HG03175 (cell line): Measurements from ENCODE around the gene INTS2.
"Not testable (repeated sequence)": the region's sequence is repeated elsewhere in the genome, so short reads cannot be mapped to it uniquely, and the experiment has no call there.

Experiments
- ATAC-seq: cut with Tn5 transposase; IDR thresholded peaks from one replicate; pipeline ENCODE4 v1.9.1; 2021; ENCODE audit warnings: mild to moderate bottlenecking, moderate library complexity; ENCODE audit not compliant: unreplicated experiment

INTS2 gene

DNA sequence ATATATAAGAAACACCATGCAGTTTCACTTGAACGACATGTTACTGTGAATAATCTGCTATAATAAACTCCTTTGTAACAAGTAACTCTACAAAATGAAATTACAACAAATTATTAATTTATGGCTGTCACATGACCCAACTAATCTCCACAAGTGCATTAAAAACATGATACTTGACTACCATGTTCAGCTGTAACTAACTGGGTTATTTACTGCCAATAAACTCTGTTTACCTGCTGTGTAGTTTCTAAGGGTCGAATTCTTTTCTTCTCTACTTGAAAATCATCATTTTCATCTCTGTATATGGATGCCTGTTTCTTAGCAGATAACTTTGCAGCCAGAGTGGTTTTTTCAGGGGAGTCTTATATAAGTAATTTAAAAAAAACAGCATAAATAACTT lies 78.9 kb downstream of the INTS2 start:
- ATAC-seq, result no peak

DNA sequence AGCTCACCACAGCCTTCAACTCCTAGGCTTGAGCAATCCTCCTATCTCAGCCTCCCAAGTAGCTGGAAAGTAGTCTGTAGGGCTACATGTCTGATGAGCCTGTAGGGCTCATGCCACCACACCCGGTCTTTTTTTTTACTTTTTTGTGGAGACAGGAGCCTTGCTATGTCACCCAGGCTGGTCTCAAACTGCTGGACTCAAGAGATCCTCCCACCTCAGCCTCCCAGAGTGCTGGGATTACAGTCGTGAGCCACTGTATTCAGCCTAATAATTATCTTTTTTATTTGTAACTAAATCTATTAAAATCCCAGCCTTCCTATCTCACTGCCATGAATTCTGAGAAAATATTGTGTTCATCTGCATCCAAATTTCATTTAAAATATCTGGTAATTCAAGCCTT lies 79.5 kb downstream of the INTS2 start:
- no peak for ATAC-seq

DNA sequence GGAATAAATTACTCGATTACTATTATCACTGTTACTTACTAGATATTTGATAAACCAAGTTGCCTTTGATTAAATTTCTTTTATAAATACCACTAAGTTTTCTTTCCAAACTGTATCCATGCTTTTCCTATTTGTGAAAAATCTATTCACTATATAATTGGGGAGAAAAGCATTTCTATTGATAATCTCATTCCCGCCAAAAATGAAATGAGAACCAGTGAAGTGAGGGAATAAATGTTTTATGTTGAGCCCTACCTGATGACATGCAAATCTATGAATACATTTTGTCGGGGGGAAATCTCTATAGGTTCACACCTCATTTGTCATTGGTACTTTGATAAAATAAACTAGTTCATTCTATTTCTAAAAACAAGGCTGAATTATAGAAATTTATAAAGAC lies 80.1 kb downstream of the INTS2 start:
- ATAC-seq, result no peak

DNA sequence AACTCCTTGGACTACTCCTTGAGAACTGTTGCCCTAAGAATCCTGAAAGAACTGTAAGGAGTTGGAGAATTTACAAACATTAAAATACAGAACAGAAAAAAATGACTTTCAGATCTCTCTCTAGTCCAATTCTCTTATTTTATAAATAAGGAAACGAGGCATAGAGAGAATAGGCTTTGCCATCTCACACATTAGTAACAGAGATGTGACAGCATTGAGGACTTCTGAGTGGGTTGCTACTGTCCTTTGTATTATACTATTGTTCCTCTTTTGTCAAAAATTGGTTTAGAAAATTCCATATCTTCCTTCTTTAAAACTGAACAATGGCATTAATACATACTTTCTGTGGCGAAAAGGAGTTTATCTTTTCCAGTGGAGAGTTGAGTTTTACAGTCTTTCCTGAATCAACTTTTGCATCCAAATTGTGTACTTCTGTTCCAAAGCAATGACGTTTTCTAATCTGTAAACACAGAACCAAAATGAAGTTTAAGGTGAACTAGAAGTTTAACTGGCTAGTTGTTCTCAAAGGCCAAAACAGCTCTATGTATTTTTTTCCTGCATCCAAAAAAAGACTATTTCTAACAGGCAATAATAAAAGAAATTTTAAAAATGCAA lies 80.9 kb downstream of the INTS2 start:
- no peak for ATAC-seq

- no peak for ATAC-seq
Measured at GRCh38 chr17:61846088-61846487, 81.7 kb downstream of the INTS2 start.

- no peak for ATAC-seq
Measured at GRCh38 chr17:61843435-61843834, 84.3 kb downstream of the INTS2 start.

DNA sequence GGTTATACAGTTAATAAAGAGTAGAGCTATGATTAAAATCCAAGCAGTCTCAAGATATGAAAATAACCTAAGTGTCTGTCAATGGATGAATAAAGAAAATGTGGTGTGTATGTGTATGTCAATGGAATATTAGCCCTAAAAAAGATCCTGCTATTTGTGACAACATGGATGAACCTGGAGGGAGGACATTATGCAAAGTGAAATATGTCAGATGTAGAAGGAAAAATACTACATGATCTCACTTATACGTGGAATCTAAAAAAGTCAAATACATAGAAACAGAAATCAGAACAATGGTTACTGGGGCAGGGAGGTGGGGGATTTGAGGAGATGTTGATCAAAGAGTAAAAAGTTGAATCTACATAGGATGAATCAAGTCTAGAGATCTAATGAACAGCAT lies 84.9 kb downstream of the INTS2 start:
- ATAC-seq, result no peak

- ATAC-seq, result no peak
Measured at GRCh38 chr17:61839300-61839786, 88.4 kb downstream of the INTS2 start.

DNA sequence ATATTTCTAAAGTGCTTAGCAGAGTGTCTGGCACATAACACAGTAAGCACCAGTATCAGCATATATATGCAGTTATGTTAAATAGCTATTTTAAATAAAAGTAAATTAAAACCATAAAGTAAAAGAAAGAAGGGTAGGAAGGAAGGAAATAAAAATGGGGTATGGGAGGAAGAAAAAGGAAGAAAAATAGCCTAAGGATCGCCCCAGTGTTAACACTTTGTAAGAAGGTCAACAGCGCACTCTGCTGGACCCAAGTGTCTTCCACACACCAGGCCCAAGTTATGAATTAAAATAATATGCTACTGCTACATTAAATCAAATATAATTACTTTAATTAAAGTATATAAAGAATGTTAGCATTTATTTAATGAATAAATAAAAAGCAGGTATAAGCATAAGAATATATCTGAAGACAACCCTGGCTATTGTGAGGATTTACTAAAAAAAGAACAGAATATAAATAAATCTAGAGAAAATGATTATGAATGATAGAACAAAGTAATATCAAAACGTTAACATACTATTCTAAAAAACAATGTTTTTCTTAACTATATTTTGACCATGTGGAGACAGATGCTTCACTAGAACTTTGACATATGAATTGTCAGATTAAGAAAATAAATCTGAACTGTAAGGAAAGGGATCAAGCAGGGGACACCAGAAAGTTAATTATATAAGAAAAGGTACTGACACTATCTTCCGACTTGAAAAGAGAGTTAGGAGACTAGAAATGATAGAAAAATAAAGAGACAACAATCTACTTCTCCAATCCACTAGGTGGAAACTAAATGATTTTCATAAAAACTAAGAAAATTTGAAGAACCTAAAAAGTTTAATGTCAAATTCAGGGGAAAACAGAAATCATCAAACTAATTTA lies 90.4 kb downstream of the INTS2 start:
- no peak for ATAC-seq

GRCh38 chr17:61836266-61837174 lies 91.3 kb downstream of the INTS2 start:
- ATAC-seq, result no peak

DNA sequence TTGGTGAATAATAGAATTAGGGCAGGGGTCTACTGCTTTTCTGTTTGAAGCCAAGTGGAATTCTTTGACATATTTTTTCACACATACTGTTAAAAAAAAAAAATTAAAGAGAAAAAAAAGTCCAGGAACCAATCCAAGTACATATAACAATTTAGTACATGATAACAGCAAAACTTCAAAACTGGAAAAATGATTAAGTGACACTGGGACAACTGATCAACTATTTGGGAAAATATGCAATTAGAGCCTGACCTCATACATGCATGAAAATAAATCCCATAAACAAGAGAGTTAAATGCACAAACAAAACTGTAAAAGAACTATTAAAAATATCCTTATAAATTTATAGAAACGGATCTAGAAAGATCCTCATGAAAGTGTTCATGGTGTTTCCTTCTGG lies 92.2 kb downstream of the INTS2 start:
- ATAC-seq, result no peak

GRCh38 chr17:61834610-61835009 lies 93.2 kb downstream of the INTS2 start:
- ATAC-seq, result no peak

DNA sequence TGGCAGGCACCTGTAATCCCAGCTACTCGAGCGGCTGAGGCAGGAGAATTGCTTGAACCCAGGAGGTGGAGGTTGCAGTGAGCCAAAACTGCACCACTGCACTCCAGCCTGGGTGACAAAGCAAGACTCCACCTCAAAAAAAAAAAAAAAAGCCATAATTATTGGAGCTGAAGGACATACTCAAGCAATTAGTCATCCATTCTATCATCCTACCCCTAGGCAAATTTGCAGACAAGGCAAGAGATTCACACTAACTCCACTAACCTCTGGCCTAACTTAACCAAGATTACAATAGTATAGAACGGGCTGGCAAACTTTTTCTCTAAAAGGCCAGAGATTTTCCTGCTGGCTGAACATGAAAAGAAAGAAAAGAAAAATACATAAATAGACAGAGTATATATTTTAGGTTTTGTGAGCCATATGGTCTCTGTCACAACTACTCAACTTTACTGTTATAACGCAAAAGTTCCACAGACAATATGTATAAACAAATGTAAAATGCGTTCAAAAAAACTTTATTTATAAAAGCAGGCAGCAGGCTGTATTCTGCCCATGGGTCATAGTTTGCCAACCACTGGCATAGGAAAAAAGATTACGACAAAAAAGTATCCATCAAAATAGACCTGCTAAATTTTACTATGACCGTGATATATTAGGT lies 94.1 kb downstream of the INTS2 start:
- no peak for ATAC-seq

GRCh38 chr17:61832463-61832862 lies 95.3 kb downstream of the INTS2 start:
- no peak for ATAC-seq

DNA sequence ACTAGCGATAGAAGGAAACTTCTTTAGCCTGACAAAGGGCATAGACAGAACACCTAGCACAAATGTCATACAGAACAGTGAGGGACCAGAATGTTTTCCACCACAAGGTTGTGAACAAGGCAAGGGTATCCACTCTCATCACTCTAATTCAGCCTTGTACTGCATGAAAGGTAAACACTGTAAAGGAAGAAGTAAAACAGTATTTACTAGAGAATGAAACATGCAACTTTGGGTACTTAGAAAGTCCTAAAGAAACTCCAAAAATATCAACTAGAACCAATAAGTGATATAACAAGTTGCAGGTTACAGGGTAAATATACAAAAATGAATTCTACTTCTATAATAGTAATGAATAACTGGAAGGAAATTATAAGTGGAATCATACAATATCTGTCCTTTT lies 96.7 kb downstream of the INTS2 start:
- no peak for ATAC-seq

DNA sequence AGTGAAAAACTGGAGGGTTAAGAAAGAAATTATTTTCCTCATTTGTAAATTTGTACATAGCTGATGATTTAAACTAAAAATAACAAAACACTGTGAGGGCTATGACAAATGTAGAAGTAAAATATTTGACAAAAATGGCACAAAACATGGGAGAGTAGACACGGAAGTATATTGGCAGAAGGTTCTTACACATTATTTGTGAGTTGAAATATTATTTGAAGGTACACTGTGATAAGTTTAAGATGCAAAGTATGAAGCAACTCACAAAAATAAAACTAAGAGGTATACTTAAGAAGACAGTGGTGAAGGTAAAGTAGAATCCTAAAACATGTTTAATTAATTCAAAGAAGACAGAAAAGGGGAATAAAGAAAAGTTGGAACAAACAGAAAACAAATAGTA lies 99.1 kb downstream of the INTS2 start:
- ATAC-seq, result no peak

DNA sequence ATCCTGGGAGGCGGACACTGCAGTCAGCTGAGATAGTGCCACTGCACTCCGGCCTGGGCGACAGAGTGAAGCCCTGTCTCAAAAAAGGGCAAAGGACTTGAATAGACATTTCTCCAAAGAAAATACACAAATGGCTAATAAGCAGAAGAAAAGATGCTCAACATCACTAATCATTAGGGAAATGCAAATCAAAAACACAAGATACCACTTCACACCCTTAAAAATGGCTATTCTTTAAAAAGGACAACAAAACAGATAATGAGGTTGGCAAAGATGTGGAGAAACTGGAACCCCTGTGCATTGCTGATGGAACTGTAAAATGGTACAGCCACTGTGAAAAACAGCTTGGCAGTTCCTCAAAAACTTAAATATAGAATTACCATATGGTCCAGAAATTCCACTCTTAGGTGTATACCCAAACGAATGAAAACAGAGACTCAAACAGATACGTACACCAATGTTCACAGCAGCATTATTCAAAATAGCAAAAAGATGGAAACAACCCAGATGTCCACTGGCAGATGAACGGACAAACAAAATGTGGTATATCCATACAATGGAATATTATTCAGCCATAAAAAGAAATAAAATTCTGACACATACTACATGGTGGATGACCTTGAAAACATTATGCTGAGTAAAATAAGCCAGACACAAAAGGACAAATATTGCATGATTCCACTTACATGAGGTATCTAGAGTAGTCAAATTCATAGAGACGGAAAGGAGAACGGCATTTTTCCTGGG lies 100.0 kb downstream of the INTS2 start:
- no peak for ATAC-seq

- ATAC-seq, result not testable (repeated sequence)
Measured at GRCh38 chr17:61826866-61827265, 100.9 kb downstream of the INTS2 start.

- not testable (repeated sequence) for ATAC-seq
Measured at GRCh38 chr17:61826198-61826597, 101.6 kb downstream of the INTS2 start.
